ENCODE measurements around the gene GPR3. TPM values are rescaled to one million over a fixed set of nuclear protein-coding genes. Genes with fewer than 3 reads are reported as not detected.

GPR3 gene
- total RNA-seq, 1 experiment from 2014 or later = 4.7 TPM

GRCh38 chr1:27358928-27359313, 33.5 kb upstream of the GPR3 start:
- BruUV-seq (replicated peaks) = no TSS peak
- H3K9me3 ChIP-seq (ENCODE audit: low read length) = no peaks in the 10 kb centered on the region
- CTCF ChIA-PET = interaction anchor here (1.5 kb wide), 1 partner anchor 8 kb away, joined by 4 read pairs; the partner anchor contains the start of gene MAP3K6
- no peaks in the 10 kb centered on the region for H3K4me1 ChIP-seq (ENCODE audit: insufficient read depth, low read length)
- no peaks in the 10 kb centered on the region for H4K20me1 ChIP-seq (ENCODE audit: low read length)
- H3K4me2 ChIP-seq (ENCODE audit: low read length) = no peak overlapping the region
- no peak overlapping the region for H2AFZ ChIP-seq (ENCODE audit: low read length)
- no peak overlapping the region for H3K27ac ChIP-seq (ENCODE audit: low read length)
- POLR2A ChIA-PET (ENCODE audit: unreplicated experiment) = no interaction called here
- no peaks in the 10 kb centered on the region for H3F3A ChIP-seq (ENCODE audit: low read length, unreplicated experiment)
- H3K36me3 ChIP-seq (ENCODE audit: low read depth, low read length) = peaks cover 12% of the 10 kb centered on the region
- no peak for TF ChIP-seq EZH2phosphoT487 (IDR thresholded peaks at IDR 0.05; ENCODE audit: borderline replicate concordance, low read length)
- TF ChIP-seq EZH2 (IDR thresholded peaks at IDR 0.05; ENCODE audit: low read length, unreplicated experiment) = no peak
- no peak for TF ChIP-seq CTCF (conservative IDR thresholded peaks at IDR 0.05; ENCODE audit: low read depth, low read length)
- H3K9ac ChIP-seq (ENCODE audit: low read length) = no peak overlapping the region
- no peaks in the 10 kb centered on the region for H3K9me2 ChIP-seq (replicated peaks; ENCODE audit: low read length)
- H3K27me3 ChIP-seq (ENCODE audit: low read length) = no peaks in the 10 kb centered on the region
- no peak overlapping the region for H3K4me3 ChIP-seq (ENCODE audit: low read length)
- H3K79me2 ChIP-seq (ENCODE audit: low read length) = no peaks in the 10 kb centered on the region
- intact Hi-C loops (cut with micrococcal nuclease) = no loop called here
- no peak for DNase-seq
- no peak for ATAC-seq

- Histone ChIP-seq H3K79me2 (ENCODE audit: low read length) (peaks cover 5% of the 10 kb centered on the region), H3K9me3 (ENCODE audit: low read length) (no peaks in the 10 kb centered on the region), H3K4me1 (ENCODE audit: insufficient read depth, low read length) (peaks cover under 1% of the 10 kb centered on the region), H3K4me3 (ENCODE audit: low read length) (no peak overlapping the region), H2AFZ (ENCODE audit: low read length) (no peak overlapping the region), H3K36me3 (ENCODE audit: low read depth, low read length) (peaks cover 12% of the 10 kb centered on the region), H3K9me2 (replicated peaks; ENCODE audit: low read length) (no peaks in the 10 kb centered on the region), H3K27ac (ENCODE audit: low read length) (no peak overlapping the region), H3K27me3 (ENCODE audit: low read length) (no peaks in the 10 kb centered on the region), H4K20me1 (ENCODE audit: low read length) (no peaks in the 10 kb centered on the region), H3K9ac (ENCODE audit: low read length) (no peak overlapping the region), H3K4me2 (ENCODE audit: low read length) (no peak overlapping the region), H3F3A (ENCODE audit: low read length, unreplicated experiment) (no peaks in the 10 kb centered on the region)
- DNase-seq (no peak), ATAC-seq (no peak)
- no TSS peak for BruUV-seq (replicated peaks)
- TF ChIP-seq EZH2 (IDR thresholded peaks at IDR 0.05; ENCODE audit: low read length, unreplicated experiment) (no peak), EZH2phosphoT487 (IDR thresholded peaks at IDR 0.05; ENCODE audit: borderline replicate concordance, low read length) (no peak), CTCF (conservative IDR thresholded peaks at IDR 0.05; ENCODE audit: low read depth, low read length) (no peak)
- CTCF ChIA-PET = no interaction called here
- POLR2A ChIA-PET (ENCODE audit: unreplicated experiment) = no interaction called here
- intact Hi-C loops (cut with micrococcal nuclease) = no loop called here
These were observed 32.6 kb upstream of the GPR3 start for GRCh38 chr1:27359822-27360158.

GRCh38 chr1:27360159-27361043, 32.0 kb upstream of the GPR3 start:
- Histone ChIP-seq H3K9me2 (replicated peaks; ENCODE audit: low read length) (no peaks in the 10 kb centered on the region), H3K4me1 (ENCODE audit: insufficient read depth, low read length) (peaks cover 6% of the 10 kb centered on the region), H3K9ac (ENCODE audit: low read length) (no peak overlapping the region), H3F3A (ENCODE audit: low read length, unreplicated experiment) (no peaks in the 10 kb centered on the region), H4K20me1 (ENCODE audit: low read length) (no peaks in the 10 kb centered on the region), H3K27ac (ENCODE audit: low read length) (no peak overlapping the region), H3K9me3 (ENCODE audit: low read length) (no peaks in the 10 kb centered on the region), H3K27me3 (ENCODE audit: low read length) (no peaks in the 10 kb centered on the region), H3K36me3 (ENCODE audit: low read depth, low read length) (peaks cover 12% of the 10 kb centered on the region), H3K4me2 (ENCODE audit: low read length) (no peak overlapping the region), H3K4me3 (ENCODE audit: low read length) (no peak overlapping the region), H2AFZ (ENCODE audit: low read length) (no peak overlapping the region), H3K79me2 (ENCODE audit: low read length) (peaks cover 10% of the 10 kb centered on the region)
- DNase-seq (no peak), ATAC-seq (no peak)
- POLR2A ChIA-PET (ENCODE audit: unreplicated experiment) = no interaction called here
- intact Hi-C loops (cut with micrococcal nuclease) = no loop called here
- BruUV-seq (replicated peaks) = no TSS peak
- CTCF ChIA-PET = no interaction called here
- TF ChIP-seq CTCF (conservative IDR thresholded peaks at IDR 0.05; ENCODE audit: low read depth, low read length) = no peak
- TF ChIP-seq EZH2phosphoT487 (IDR thresholded peaks at IDR 0.05; ENCODE audit: borderline replicate concordance, low read length) = no peak
- TF ChIP-seq EZH2 (IDR thresholded peaks at IDR 0.05; ENCODE audit: low read length, unreplicated experiment) = no peak

All from PC-3 (cell line).